HG03139 (cell line): ENCODE results near the gene SIRPA.

Experiments
- ATAC-seq: cut with Tn5 transposase; IDR thresholded peaks from one replicate; pipeline ENCODE4 v1.9.1; 2021; ENCODE audit not compliant: unreplicated experiment

The SIRPA gene

DNA sequence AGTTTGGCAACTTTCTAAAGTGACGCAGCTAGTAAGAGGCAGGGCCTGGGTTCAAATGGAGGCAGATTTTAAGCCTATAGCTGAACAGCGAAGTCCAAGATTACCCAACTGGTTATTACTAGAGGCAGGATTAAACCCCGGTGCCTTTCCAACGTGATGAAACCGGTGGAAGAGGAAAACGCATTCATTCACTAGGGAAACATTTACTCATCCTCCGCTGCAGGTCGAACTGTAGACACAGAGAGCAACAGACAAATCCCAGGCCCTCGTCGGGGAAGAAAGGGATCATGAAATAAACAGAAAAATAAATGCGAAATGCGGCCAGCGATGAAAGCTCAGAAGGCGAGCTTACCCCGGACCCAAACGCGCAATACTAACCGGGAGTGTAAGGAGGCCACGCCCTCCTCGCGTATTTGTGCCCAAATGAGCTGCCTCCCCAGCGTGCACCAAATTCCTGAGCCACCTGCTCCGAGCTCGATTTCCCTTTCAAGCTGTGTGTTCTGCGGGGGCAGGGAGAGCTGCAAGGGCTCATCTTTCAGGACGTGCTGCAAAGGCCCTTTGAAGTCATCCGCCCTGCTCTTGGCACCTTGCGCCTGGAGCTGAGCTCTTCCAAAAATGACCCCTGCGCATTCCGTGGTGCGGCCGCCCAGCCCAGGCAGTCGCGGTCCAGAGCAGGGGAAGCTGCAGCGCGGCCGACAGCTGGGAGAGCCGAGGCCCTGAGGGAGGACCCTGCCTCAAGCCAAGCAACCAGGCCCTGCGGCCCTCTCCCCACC, 51.7 kb downstream of the SIRPA start:
- no peak for ATAC-seq

- no peak for ATAC-seq
These were observed 52.3 kb downstream of the SIRPA start for GRCh38 chr20:1947535-1947846.

GRCh38 chr20:1949347-1950100, 54.3 kb downstream of the SIRPA start:
- no peak for ATAC-seq

DNA sequence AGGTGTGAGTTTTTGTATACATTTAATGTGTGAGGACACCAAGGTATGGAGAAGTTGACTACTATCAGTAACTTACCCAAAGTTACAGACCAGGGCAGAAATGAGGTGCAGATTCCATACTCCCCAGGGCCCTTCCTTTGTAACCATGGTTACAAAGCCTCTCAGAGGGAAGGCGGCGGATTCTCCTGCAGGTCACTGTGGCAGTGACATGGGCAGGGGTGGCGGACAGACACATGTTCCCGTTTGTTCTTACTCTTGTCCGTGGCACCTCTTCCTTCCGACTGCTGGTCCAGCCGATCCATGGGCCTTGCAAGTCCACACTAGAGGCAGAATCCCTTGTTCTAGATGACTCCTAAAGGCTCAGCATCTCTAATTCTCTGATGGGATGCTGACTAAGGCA, 55.6 kb downstream of the SIRPA start:
- no peak for ATAC-seq

- no peak for ATAC-seq
These were observed 56.4 kb downstream of the SIRPA start for GRCh38 chr20:1951436-1952115.

DNA sequence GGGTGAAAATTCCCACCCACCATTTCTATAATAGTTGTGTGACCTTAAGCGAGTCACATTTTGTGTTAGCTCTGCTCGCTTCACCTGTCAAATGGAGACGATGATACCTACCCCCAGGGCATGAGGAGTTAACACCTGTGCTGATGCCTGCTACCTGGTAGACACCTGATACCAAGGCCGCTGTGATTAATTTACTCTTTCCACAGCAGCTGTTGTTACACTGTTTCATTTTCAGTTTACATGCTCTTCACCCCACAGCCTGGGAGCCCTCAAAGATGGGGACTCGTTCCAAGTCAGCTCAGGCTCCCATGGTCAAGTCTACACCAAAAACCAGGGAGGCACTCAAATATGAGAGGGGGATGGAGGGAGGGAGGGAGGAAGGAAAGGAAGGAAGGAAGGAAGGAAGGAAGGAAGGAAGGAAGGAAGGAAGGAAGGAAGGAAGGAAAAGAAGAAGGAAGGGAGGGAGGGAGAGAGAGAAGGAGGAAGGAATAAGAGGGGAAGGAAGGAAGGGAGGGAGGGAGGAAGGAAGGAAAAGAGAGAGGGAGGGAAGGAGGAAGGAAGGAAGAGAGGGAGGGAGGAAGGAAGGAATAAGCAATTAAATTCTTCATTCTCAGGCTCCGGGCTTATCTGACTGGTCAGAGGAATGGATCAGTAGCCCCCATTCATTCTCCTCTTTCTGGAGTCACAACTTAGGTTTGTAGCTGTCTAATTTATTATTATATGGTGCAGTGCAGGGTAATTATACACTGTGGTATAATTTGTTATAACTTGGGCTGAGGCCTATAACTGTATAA, 57.7 kb downstream of the SIRPA start:
- ATAC-seq: no peak

DNA sequence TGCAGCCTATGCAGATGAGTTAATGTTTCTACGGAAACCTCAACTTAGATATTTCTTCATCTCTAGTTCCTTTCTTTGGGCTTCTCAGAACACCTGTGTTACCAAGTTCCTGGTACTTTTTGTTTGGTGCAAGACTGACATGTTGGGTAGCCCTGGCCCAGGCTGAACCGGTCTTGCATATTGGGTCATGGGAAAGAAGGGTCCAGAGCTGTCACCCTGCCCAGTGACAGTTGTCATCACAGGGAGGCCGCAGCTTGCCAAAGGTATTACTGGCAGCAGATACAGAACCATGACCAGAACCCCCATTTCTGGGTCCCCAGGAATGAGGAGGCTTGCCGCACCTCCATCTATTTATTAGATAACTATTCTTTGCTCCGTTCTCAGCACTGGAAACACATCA, 58.4 kb downstream of the SIRPA start:
- ATAC-seq: no peak

- no peak for ATAC-seq
These were observed 60.0 kb downstream of the SIRPA start for GRCh38 chr20:1955217-1955616.

- ATAC-seq: no peak
These were observed 63.2 kb downstream of the SIRPA start for GRCh38 chr20:1958426-1958825.

- ATAC-seq: no peak
These were observed 63.9 kb downstream of the SIRPA start for GRCh38 chr20:1959156-1959555.

- no peak for ATAC-seq
These were observed 66.2 kb downstream of the SIRPA start for GRCh38 chr20:1961374-1961773.

GRCh38 chr20:1964061-1964460, 68.9 kb downstream of the SIRPA start:
- no peak for ATAC-seq

DNA sequence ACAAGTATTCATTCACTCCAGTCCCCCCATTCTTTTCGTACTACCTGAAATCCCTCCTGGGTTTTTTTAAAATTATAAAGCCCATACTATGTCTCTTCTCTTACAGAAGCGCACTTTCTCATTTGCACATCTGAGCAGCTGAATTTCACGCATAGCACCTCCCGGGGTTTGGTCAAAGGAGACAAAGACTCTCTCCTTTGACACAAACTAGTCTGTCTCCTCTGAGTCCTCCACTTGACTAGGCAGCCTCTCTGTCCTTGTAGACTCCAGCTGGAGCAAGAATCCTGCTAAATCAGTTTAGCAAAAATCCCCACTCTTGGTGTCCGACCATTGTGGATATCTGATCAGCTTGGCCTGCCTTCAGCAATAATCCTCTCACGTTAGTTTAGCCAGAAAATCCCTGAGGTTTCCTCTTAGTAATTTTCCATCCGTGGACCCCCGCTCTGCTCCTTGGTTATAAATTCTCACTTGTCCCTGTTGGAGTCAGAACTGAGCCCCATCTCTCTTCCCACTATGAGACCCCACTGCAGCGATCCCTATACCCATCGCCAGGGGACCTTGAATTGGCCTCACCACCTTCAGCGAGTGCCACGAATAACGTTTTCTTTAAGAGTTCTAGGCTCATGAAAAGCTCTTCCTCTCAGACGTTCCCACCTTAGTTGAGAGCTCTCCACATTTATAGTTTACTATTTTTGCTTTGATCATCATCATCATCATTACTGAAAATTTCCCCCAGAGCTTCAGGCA, 69.6 kb downstream of the SIRPA start:
- ATAC-seq: no peak

- no peak for ATAC-seq
These were observed 70.5 kb downstream of the SIRPA start for GRCh38 chr20:1965520-1966351.

DNA sequence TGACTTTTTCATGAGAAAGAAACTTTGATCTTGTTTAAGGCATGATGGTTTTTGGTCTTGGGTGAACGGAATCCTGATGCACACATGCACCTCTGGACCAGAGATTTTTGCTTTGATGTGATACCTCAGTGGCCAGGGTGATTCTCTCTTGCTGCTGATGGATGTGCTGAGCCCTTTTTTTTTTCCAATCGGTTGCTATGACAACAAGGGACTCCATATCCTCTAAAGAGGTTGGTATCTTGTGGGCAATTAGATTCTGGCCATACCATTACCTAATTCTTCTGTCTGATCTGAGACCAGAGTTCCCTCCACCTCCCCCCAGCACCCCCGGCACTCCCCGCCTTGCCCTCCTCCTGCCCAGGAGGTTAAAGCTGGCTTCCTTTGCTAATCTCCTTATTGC, 73.8 kb downstream of the SIRPA start:
- ATAC-seq: no peak

DNA sequence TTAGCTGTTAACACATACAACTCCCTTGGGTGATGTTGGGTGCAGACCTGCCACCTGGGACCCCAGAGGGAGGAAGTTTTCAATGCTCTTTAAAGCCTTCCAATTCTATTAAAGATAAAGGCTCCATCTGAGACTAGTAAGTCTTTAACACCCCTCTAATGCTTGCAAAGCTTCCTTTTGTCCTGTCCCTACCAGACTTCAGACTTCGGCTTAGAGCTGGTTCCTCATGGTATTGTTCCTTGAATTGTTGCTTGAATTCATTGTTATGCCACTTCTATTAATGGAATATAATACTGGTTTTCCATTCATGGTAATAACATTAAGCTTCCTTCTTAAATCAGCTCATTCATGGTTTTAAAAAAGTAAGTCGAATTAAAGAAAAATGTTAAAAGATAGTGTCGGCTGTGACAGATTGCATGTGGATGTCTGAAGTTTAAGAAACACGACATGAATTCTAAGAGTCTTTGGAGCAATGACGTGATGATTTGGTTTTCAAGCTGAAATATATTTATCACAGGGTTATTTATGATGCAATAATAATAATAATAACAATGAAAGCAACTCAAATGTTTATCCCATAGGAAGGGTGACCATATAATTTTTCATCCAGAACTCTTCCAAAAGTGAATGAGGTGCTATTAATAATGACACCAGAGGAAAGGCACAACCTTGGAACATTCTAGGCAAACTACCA, 76.8 kb downstream of the SIRPA start:
- no peak for ATAC-seq

- no peak for ATAC-seq
These were observed 78.6 kb downstream of the SIRPA start for GRCh38 chr20:1973601-1974440.

- ATAC-seq: no peak
These were observed 80.1 kb downstream of the SIRPA start for GRCh38 chr20:1975291-1975690.
